ENCODE results near the gene ANTXR1.

DNA sequence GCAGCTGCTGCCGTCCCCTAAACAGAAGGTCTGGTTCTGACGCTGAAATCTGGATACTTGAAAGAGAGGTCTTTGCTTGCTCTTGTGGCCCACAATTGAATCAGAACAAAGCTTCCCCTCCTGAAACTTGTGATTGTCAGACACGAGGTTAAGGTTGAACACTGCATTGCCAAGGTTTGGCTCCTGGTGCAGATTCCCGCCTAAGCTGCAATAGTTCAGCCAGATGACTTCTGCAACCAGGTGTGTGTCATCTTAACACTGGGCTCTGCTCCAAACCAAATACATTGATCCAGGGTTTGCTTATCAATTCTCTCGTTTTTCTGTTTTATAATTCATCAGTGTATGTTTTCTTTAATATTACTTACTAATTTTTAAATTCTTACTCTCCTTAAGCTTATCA is 23.9 kb upstream of the ANTXR1 start:
- TF ChIP-seq, protein P1, sequence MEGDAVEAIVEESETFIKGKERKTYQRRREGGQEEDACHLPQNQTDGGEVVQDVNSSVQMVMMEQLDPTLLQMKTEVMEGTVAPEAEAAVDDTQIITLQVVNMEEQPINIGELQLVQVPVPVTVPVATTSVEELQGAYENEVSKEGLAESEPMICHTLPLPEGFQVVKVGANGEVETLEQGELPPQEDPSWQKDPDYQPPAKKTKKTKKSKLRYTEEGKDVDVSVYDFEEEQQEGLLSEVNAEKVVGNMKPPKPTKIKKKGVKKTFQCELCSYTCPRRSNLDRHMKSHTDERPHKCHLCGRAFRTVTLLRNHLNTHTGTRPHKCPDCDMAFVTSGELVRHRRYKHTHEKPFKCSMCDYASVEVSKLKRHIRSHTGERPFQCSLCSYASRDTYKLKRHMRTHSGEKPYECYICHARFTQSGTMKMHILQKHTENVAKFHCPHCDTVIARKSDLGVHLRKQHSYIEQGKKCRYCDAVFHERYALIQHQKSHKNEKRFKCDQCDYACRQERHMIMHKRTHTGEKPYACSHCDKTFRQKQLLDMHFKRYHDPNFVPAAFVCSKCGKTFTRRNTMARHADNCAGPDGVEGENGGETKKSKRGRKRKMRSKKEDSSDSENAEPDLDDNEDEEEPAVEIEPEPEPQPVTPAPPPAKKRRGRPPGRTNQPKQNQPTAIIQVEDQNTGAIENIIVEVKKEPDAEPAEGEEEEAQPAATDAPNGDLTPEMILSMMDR (conservative IDR thresholded peaks at IDR 0.05), result no peak
- no peak for TF ChIP-seq ZFX (IDR thresholded peaks at IDR 0.05)

Data from C4-2B (cell line).